Measurements from ENCODE around the gene EVA1A.

DNA sequence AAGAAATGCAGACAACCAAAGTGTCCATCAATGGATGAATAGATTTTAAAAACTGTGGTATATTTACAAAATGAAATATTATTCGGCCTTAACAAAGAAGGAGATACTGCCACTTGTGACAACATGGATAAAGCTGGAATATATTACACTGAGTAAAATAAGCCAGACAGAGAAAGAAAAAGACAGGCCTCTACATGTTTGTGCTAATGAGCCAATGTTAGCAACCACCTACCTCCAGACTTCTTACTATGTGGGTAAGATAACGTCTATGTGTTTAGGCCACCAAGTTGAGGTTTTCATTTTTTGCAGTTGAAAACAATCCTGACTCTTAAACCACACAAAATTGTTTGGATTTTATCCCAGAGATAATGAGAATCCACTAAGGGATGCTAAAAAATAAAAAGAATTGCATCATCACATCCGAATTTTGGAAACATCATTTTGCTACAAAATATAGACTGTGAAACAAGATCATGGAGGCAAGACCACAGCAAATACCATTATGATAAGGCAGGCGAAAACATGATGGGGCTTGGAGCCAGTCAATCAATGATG, 47.0 kb downstream of the EVA1A start:
- TF ChIP-seq, protein P1, sequence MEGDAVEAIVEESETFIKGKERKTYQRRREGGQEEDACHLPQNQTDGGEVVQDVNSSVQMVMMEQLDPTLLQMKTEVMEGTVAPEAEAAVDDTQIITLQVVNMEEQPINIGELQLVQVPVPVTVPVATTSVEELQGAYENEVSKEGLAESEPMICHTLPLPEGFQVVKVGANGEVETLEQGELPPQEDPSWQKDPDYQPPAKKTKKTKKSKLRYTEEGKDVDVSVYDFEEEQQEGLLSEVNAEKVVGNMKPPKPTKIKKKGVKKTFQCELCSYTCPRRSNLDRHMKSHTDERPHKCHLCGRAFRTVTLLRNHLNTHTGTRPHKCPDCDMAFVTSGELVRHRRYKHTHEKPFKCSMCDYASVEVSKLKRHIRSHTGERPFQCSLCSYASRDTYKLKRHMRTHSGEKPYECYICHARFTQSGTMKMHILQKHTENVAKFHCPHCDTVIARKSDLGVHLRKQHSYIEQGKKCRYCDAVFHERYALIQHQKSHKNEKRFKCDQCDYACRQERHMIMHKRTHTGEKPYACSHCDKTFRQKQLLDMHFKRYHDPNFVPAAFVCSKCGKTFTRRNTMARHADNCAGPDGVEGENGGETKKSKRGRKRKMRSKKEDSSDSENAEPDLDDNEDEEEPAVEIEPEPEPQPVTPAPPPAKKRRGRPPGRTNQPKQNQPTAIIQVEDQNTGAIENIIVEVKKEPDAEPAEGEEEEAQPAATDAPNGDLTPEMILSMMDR (conservative IDR thresholded peaks at IDR 0.05; ENCODE audit: low read length): no peak
- no peak for TF ChIP-seq EZH2phosphoT487 (IDR thresholded peaks at IDR 0.05; ENCODE audit: borderline replicate concordance)
